M059J (cell line): ENCODE results near the gene IDI2. TPM values are rescaled to one million over a fixed set of nuclear protein-coding genes. Genes with fewer than 3 reads are reported as not detected.
"Not testable (repeated sequence)": the region's sequence is repeated elsewhere in the genome, so short reads cannot be mapped to it uniquely, and the experiment has no call there.

Source experiments
- DNase-seq: peaks from one replicate; pipeline ENCODE4 v3.0.0-alpha.2; 2012; ENCODE audit warnings: low read depth
- total RNA-seq: library from RNA; depleted of rRNA; stranded (reverse); fragments of >200 nt; shearing (Covaris generic); gene quantifications from 2 replicates; pipeline ENCODE4 v1.2.3, GENCODE V29; 2014

Gene IDI2
- total RNA-seq, 1 experiment from 2014 or later, result not detected

- DNase-seq, result no peak
Observed at GRCh38 chr10:1047937-1048336, 22.3 kb upstream of the IDI2 start.

DNA sequence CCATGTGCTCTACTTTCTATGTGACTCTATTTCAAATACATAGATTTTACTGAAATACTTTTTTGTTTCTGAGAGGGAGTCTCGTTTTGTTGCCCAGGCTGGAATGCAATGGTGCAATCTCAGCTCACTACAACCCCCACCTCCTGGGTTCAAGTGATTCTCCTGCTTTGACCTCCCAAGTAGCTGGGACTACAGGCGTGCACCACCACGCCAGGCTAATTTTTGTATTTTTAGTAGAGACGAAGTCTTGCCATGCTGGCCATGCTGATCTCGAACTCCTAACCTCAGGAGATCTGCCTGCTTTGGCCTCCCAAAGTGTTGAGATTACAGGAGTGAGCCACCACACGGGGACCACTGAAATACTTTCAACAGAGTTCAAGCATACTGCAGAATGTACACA is 19.8 kb upstream of the IDI2 start:
- DNase-seq, result no peak

DNA sequence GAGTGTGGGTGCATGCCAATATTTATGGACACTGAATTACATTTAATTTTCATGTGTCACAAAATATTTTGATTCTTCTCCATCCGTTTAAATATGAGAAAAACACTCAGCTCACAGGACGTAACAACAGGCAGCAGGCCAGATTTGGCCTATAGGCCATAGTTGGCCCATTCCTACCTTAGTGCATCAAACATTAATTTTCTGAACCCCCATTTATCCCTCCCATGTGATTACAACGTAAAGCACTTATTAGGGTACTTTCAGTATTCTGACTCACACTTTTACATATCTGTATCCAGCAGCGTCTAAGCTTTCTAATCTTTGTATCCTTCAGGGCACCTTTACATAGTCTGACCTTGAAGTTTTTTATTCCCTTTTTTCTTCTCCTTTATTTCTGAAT is 19.3 kb upstream of the IDI2 start:
- DNase-seq, result no peak

DNA sequence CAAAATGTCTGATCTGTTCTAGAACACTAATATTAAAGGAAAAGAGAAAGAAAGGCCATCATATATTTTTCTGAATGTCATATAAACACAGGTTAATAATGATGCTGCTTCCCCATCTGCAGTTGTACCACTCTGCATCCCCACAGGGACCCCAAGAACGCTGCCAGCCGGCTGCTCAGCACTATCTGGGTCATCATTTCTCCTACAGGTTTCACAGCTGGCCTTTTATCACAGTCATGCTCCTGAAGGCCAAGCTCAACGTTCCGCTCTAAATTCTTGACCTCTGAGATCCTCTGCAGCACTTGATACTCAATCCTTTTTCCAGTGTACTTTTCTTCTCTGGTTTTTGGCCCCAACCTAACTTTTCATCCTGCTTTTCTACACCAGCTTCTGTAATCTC is 18.5 kb upstream of the IDI2 start:
- DNase-seq, result no peak

DNA sequence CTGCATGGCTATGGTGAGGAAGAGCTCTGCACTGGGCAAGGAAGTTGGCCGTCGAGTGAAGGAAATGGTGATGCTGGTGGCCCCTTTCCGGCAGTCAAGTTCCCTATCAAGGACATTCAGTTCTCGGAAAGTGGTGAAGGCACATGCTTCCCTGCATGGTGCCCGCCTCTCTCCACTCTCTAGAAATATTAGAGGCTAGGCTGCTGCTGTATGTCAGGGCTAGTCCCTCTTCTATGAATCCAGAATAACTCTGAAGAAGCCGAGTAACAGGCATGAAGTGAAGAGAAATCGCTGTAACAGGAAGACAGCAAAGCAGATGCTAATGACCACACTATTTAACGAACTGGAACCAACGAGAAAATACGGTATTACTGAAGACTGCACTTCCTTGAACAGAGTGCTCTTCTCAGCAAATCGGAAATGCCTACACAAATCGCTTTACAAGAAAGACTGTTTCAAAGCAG is 17.9 kb upstream of the IDI2 start:
- no peak for DNase-seq

- DNase-seq, result no peak
Observed at GRCh38 chr10:1041514-1041913, 15.9 kb upstream of the IDI2 start.

- DNase-seq, result no peak
Observed at GRCh38 chr10:1040133-1040532, 14.5 kb upstream of the IDI2 start.

GRCh38 chr10:1038769-1039168 is 13.1 kb upstream of the IDI2 start:
- DNase-seq, result not testable (repeated sequence)

GRCh38 chr10:1037098-1037497 is 11.4 kb upstream of the IDI2 start:
- no peak for DNase-seq

DNA sequence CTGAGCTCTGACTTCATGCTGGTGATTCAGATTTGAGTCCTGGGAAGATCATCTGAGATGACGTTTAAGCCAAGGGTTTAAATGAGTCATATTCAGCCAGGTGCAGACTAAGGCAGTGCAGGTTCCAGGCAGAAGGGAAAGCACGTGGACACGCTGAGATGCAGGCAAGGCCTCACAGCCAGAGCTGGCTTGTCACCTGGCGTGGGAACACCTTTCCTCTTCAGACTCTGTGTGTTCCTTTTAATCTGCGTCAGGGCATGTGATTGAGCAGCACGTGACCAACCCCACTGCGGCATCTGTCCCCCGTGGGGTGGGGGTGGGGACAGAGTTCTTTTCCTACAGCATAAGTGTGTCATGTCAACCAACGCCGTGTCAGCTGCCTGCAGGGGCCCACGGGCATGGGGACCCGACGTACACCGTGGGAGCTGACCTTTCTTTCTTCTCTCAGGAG is 10.7 kb upstream of the IDI2 start:
- DNase-seq, result peak; percentile 70

GRCh38 chr10:1035201-1035600 is 9.5 kb upstream of the IDI2 start:
- DNase-seq, result no peak

GRCh38 chr10:1034758-1035157 is 9.1 kb upstream of the IDI2 start:
- no peak for DNase-seq

GRCh38 chr10:1033601-1034000 is 7.9 kb upstream of the IDI2 start:
- no peak for DNase-seq

- DNase-seq, result no peak
Observed at GRCh38 chr10:1029838-1030237, 4.2 kb upstream of the IDI2 start.

- DNase-seq, result no peak
Observed at GRCh38 chr10:1026578-1026977, 919 bp upstream of the IDI2 start.

GRCh38 chr10:1024103-1024502 is 1.6 kb downstream of the IDI2 start:
- no peak for DNase-seq

DNA sequence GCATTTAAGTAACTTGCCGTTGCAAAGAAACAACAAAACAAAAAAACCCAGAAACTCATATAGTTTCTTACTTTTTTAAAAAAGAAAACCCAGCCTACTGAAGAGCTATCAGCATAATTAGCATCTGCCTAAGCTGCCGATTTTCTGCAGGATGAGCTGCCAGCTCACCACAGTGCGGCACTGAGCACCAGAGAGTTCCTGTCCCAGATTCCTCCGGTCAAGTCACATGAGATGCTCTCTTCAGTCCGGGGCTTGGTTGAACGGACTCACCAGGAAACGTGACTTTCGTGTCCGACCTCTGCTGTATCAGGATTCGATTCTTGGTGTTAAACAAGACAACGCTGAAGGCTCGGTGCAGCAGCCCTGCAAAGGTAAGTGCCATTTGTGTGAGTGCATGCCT is 3.2 kb downstream of the IDI2 start:
- no peak for DNase-seq

DNA sequence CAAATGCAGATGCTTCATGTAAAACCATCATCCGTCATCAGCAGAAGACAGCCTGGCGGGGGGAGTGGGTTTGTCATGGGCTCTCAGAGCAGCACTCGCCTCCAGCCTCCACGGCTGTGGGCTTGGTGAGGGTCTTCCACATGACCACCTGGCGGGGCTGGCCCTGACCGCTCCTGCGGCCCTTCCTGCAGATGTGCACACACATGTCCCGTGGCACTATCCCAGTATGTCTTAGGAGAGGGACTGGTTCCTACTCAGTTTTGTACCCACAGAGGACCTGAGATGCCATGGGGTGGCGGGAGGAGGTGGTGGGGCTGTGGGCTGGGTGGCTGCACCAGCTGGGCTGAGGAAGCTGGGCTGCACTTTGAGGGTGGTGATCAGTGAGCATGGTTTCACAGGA is 4.7 kb downstream of the IDI2 start:
- DNase-seq, result no peak

GRCh38 chr10:1020460-1020859 is 5.2 kb downstream of the IDI2 start:
- no peak for DNase-seq

- no peak for DNase-seq
Observed at GRCh38 chr10:1019362-1019761, 6.3 kb downstream of the IDI2 start.

GRCh38 chr10:1015688-1016087 is 10.0 kb downstream of the IDI2 start:
- no peak for DNase-seq

GRCh38 chr10:1011696-1012095 is 14.0 kb downstream of the IDI2 start:
- DNase-seq, result no peak

GRCh38 chr10:1010703-1011102 is 15.0 kb downstream of the IDI2 start:
- DNase-seq, result no peak

DNA sequence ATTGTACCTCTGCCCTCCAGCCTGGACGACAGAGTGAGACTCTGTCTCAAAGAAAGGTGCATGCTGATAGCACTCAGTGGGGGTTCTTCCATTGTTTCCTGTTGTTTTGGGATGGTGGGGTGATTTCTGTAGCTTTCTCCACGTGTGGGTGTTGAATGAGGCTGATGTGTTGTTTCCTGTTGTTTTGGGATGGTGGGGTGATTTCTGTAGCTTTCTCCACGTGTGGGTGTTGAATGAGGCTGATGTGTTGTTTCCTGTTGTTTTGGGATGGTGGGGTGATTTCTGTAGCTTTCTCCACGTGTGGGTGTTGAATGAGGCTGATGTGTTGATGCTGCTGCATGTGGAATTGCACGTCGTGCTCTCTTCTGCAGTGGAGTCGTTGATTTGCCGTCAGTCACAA is 15.7 kb downstream of the IDI2 start:
- not testable (repeated sequence) for DNase-seq

DNA sequence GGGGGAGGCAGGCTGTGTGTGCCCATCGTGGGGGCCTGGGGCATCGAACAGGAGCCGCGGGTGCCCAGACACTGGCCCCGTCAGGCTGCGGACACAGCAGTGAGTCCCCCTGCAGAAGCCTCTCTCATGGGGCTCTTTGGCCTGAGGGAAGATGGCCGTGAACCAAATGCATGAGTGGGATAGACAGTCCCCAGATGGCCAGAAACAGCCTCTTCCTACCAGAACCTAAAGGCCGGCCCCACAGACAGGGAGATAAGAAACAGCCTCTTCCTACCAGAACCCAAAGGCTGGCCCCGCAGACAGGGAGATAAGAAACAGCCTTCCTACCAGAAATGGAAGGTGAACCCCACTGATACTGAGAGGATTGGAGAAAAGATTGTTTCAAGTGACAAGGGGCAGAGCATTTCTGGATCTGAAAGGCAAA is 16.6 kb downstream of the IDI2 start:
- DNase-seq, result no peak
